Sigmoid colon (tissue), 7 donors: ENCODE results near the gene CCDC47. TPM values are rescaled to one million over a fixed set of nuclear protein-coding genes. Genes with fewer than 3 reads are reported as not detected.
A peak's percentile ranks its signal among the peaks of the same experiment; 100 is the strongest.

ENCODE experiments used
- DNase-seq: peaks from one replicate; pipeline ENCODE4 v3.0.0-alpha.2; 2019
- H3K27ac ChIP-seq, 4 donors: fragments of 200-600 bp; sonication (generic); one replicate each; pipeline ENCODE4 v1.5.1; 2016 to 2019; ENCODE audit warnings: mild to moderate bottlenecking in 1 of 4
- H3K27me3 ChIP-seq, 3 donors: fragments of 200-600 bp; sonication (generic); one replicate each; pipeline ENCODE4 v1.5.1; 2019; ENCODE audit warnings: mild to moderate bottlenecking in 1 of 3
- H3K36me3 ChIP-seq, 4 donors: fragments of 200-600 bp; sonication (generic); one replicate each; pipeline ENCODE4 v1.5.1; 2016 to 2019
- H3K4me1 ChIP-seq, 4 donors: fragments of 200-600 bp; sonication (generic); one replicate each; pipeline ENCODE4 v1.5.1; 2017 to 2019
- H3K4me3 ChIP-seq, 4 donors: fragments of 200-600 bp; sonication (generic); one replicate each; pipeline ENCODE4 v1.5.1; 2017 to 2019; ENCODE audit warnings: mild to moderate bottlenecking in 2 of 4, moderate library complexity in 1 of 4
- H3K9me3 ChIP-seq, 4 donors: fragments of 200-600 bp in 3 of 4; sonication (generic) in 3 of 4; one replicate each; pipeline versions ENCODE4 v1.5.1 to v1.6.1; 2013 to 2019
- CTCF ChIP-seq, 4 experiments: fragments of 450-650 bp in 3 of 4; fragments of 200-600 bp in 1 of 4; IDR thresholded peaks; one replicate each; pipeline ENCODE4 v1.5.1; 2016 to 2019; ENCODE audit warnings: antibody characterized with exemption in 4 of 4, mild to moderate bottlenecking in 3 of 4, moderate library complexity in 2 of 4
- EP300 ChIP-seq, 4 donors: sonication (generic); formaldehyde crosslinking; IDR thresholded peaks; one replicate each; pipeline ENCODE4 v1.6.1; 2017; ENCODE audit warnings: antibody characterized with exemption in 4 of 4
- POLR2A ChIP-seq, 2 donors: fragments of 450-650 bp; IDR thresholded peaks; one replicate each; pipeline ENCODE4 v1.6.1; 2016; ENCODE audit warnings: antibody characterized with exemption in 2 of 2, mild to moderate bottlenecking in 2 of 2, moderate library complexity in 2 of 2
- POLR2AphosphoS5 ChIP-seq, 4 donors: sonication (generic); formaldehyde crosslinking; IDR thresholded peaks; one replicate each; pipeline ENCODE4 v1.6.1; 2017; ENCODE audit warnings: antibody characterized with exemption in 4 of 4
- WGBS, 2 donors: extraction: QIAGEN DNeasy Blood & Tissue Kit; methylation state at CpG; one replicate each; pipeline ENCODE4 v1.1.7; 2013; 5-methylcytosine and 5-hydroxymethylcytosine counted together
- intact Hi-C: fragments of 100-400 bp; cut with DNase I; formaldehyde crosslinking; loops from one replicate; pipeline ENCODE4 v1.15.1; 2023
- polyA plus RNA-seq, 3 donors: library from polyadenylated mRNA; stranded (reverse); fragments of 200-250 nt; gene quantifications; one replicate each; pipeline ENCODE4 v1.2.3, GENCODE V29; 2013
- total RNA-seq, 4 donors: library from RNA; depleted of rRNA; stranded (reverse); fragments of >200 nt; gene quantifications; one replicate each; pipeline ENCODE4 v1.1.0, GENCODE V29; 2016
- donor health status: healthy with polysubstance abuse.
- donor health status: Bipolar disorder and iron deficiency.
- donor health status: healthy.

The CCDC47 gene
- total and polyA plus RNA-seq, 7 donors = 12.0 to 65.4 (median 39.9) TPM

- no peak overlapping the region for H3K27ac ChIP-seq
- TF ChIP-seq CTCF (IDR thresholded peaks at IDR 0.05) (no peak), POLR2AphosphoS5 (IDR thresholded peaks at IDR 0.05) (no peak), EP300 (IDR thresholded peaks at IDR 0.05) (no peak), POLR2A (IDR thresholded peaks at IDR 0.05) (no peak)
Observed at GRCh38 chr17:63751806-63752205, 21.6 kb downstream of the CCDC47 start.

GRCh38 chr17:63741408-63742173 lies 31.8 kb downstream of the CCDC47 start, which contains the start of gene STRADA:
STRADA (minus strand) TSS chr17:63741799; CDS start chr17:63728369, 13,430 bp downstream.
- Histone ChIP-seq H3K27ac (peak within 1 kb of the TSS; percentile 91 to 97 (median 95)), H3K9me3 (no peaks in the 10 kb centered on the region), H3K4me3 (peak within 1 kb of the TSS; percentile 58 to 96 (median 74)), H3K27me3 (no peaks in the 10 kb centered on the region), H3K36me3 (peaks cover 0 to 19% (median 0%) of the 10 kb centered on the region in 4 donors), H3K4me1 (peaks cover 0 to 20% (median 13%) of the 10 kb centered on the region in 4 donors)
- intact Hi-C loops = loop anchor here (2.0 to 5.0 kb wide), 3 partner anchors 31 to 119 kb away; partner anchors contain the start of genes CCDC47, LIMD2 and MAP3K3
- 0% methylated on average over 61 of the region's 61 CpGs for WGBS, 2 donors
- peak; percentile 81 to 93 (median 92) for TF ChIP-seq POLR2AphosphoS5 (IDR thresholded peaks at IDR 0.05)
- peak; percentile 67 to 83 for TF ChIP-seq POLR2A (IDR thresholded peaks at IDR 0.05)
- TF ChIP-seq CTCF (IDR thresholded peaks at IDR 0.05) = no peak
- DNase-seq = peak; percentile 99

More at GRCh38 chr17:63751806-63752205, 21.6 kb downstream of the CCDC47 start:
- Histone ChIP-seq H3K27me3 (no peaks in the 10 kb centered on the region), H3K4me3 (no peak overlapping the region), H3K4me1 (no peaks in the 10 kb centered on the region), H3K36me3 (peaks cover 3 to 100% (median 44%) of the 10 kb centered on the region in 4 donors), H3K9me3 (no peaks in the 10 kb centered on the region)
- DNase-seq = no peak
- intact Hi-C loops = no loop called here
- whole genome bisulfite sequencing, 2 donors = 40 to 76% methylated on average over 8 of the region's 8 CpGs

GRCh38 chr17:63741143-63741407 lies 32.3 kb downstream of the CCDC47 start:
- no peak for DNase-seq
- intact Hi-C loops = loop anchor here (2.0 to 5.0 kb wide), 2 partner anchors 39 to 118 kb away; partner anchors contain the start of genes LIMD2 and MAP3K3
- WGBS, 2 donors = 0% methylated on average over 14 of the region's 14 CpGs
- H3K4me3 ChIP-seq = peak overlapping the region; percentile 58 to 96 (median 74)
- H3K27me3 ChIP-seq = no peaks in the 10 kb centered on the region
- H3K27ac ChIP-seq = peak overlapping the region; percentile 91 to 97 (median 95)
- peaks cover 0 to 14% (median 0%) of the 10 kb centered on the region in 4 donors for H3K36me3 ChIP-seq
- TF ChIP-seq POLR2A (IDR thresholded peaks at IDR 0.05) = no peak
- no peak for TF ChIP-seq EP300 (IDR thresholded peaks at IDR 0.05)
- TF ChIP-seq CTCF (IDR thresholded peaks at IDR 0.05) = no peak
- TF ChIP-seq POLR2AphosphoS5 (IDR thresholded peaks at IDR 0.05) = no peak
- H3K4me1 ChIP-seq = peaks cover 0 to 20% (median 13%) of the 10 kb centered on the region in 4 donors
- H3K9me3 ChIP-seq = no peaks in the 10 kb centered on the region

GRCh38 chr17:63740464-63741142 lies 32.8 kb downstream of the CCDC47 start:
- intact Hi-C loops = loop anchor here (2.0 to 5.0 kb wide), 2 partner anchors 38 to 118 kb away; partner anchors contain the start of genes LIMD2 and MAP3K3
- Histone ChIP-seq H3K27me3 (no peaks in the 10 kb centered on the region), H3K9me3 (no peaks in the 10 kb centered on the region), H3K27ac (peak overlapping the region; percentile 91 to 97 (median 95)), H3K36me3 (peaks cover 0 to 9% (median 0%) of the 10 kb centered on the region in 4 donors), H3K4me1 (peaks cover 0 to 20% (median 13%) of the 10 kb centered on the region in 4 donors), H3K4me3 (peak overlapping the region; percentile 58 to 96 (median 74))
- 9 to 29% methylated on average over 12 of the region's 12 CpGs for WGBS, 2 donors
- no peak for DNase-seq
- TF ChIP-seq EP300 (IDR thresholded peaks at IDR 0.05) = no peak
- TF ChIP-seq POLR2A (IDR thresholded peaks at IDR 0.05) = no peak
- TF ChIP-seq CTCF (IDR thresholded peaks at IDR 0.05) = no peak
- TF ChIP-seq POLR2AphosphoS5 (IDR thresholded peaks at IDR 0.05) = no peak
